IMR-90 (cell line): ENCODE data around the gene HBEGF. TPM values are rescaled to one million over a fixed set of nuclear protein-coding genes. Genes with fewer than 3 reads are reported as not detected.

Source experiments
- ATAC-seq: fragments of 200-7000 bp; cut with Tn5 transposase; 2 replicates; pipeline ENCODE4 v1.9.1; 2020; ENCODE audit warnings: low read depth, mild to moderate bottlenecking, moderate library complexity
- BruUV-seq: library from RNA; stranded (reverse); fragments of 400-500 nt; replicated peaks from 2 replicates; lab custom pipeline; 2021; lab: Mats Ljungman, UMichigan
- CTCF ChIA-PET: fragments of 300-600 bp; formaldehyde crosslinking; extraction: SDS; loops from one replicate; lab custom pipeline; 2021; ENCODE audit warnings: antibody characterized with exemption; lab: Yijun Ruan, JAX
- POLR2A ChIA-PET: fragments of 300-600 bp; sonication (Branson Sonifier 250); formaldehyde crosslinking; loops from one replicate; lab custom pipeline; 2022; ENCODE audit warnings: antibody characterized with exemption; ENCODE audit not compliant: unreplicated experiment; lab: Charles Lee
- DNase-seq: peaks from one replicate; pipeline ENCODE4 v3.0.0; 2013
- H2AFZ ChIP-seq: replicated peaks from 2 replicates; pipeline ENCODE3; 2013; ENCODE audit warnings: low read length, mild to moderate bottlenecking; ENCODE audit not compliant: poor library complexity
- H2AK5ac ChIP-seq: 2 replicates; pipeline ENCODE4 v1.6.1; 2013; ENCODE audit warnings: low read depth, low read length, inconsistent platforms
- H2AK9ac ChIP-seq: replicated peaks from 2 replicates; pipeline ENCODE3; 2013; ENCODE audit warnings: mild to moderate bottlenecking, low read depth, low read length, moderate library complexity; ENCODE audit not compliant: poor library complexity
- H2BK120ac ChIP-seq: 2 replicates; pipeline ENCODE4 v1.6.1; 2013; ENCODE audit warnings: low read depth, low read length, inconsistent platforms
- H2BK15ac ChIP-seq: 3 replicates; pipeline ENCODE4 v1.6.1; 2013; ENCODE audit warnings: low read depth, low read length, inconsistent platforms
- H2BK20ac ChIP-seq: 2 replicates; pipeline ENCODE4 v1.6.1; 2013; ENCODE audit warnings: low read depth, mild to moderate bottlenecking, inconsistent platforms, low read length, moderate library complexity
- H2BK5ac ChIP-seq: 2 replicates; pipeline ENCODE4 v1.6.1; 2013; ENCODE audit warnings: mild to moderate bottlenecking, low read depth, low read length, inconsistent platforms; ENCODE audit not compliant: poor library complexity, severe bottlenecking
- H3K14ac ChIP-seq: replicated peaks from 2 replicates; pipeline ENCODE4 v1.6.1; 2013; ENCODE audit warnings: low read depth, low read length, inconsistent platforms
- H3K18ac ChIP-seq: 2 replicates; pipeline ENCODE4 v1.6.1; 2013; ENCODE audit warnings: low read depth, low read length, control low read depth
- H3K23ac ChIP-seq: 2 replicates; pipeline ENCODE4 v1.6.1; 2013; ENCODE audit warnings: low read depth, low read length, inconsistent platforms
- H3K27ac ChIP-seq: 2 replicates; pipeline ENCODE4 v1.5.1; 2013; ENCODE audit warnings: mild to moderate bottlenecking, control low read depth, low read length; ENCODE audit not compliant: insufficient read depth
- H3K27me3 ChIP-seq: 2 replicates; pipeline ENCODE4 v1.6.1; 2013; ENCODE audit warnings: low read length; ENCODE audit not compliant: control insufficient read depth, insufficient read depth
- H3K36me3 ChIP-seq: 2 replicates; pipeline ENCODE4 v1.6.1; 2013; ENCODE audit warnings: low read length, mixed read lengths; ENCODE audit not compliant: control insufficient read depth, insufficient read depth
- H3K4ac ChIP-seq: 2 replicates; pipeline ENCODE4 v1.6.1; 2013; ENCODE audit warnings: low read depth, low read length, inconsistent platforms
- H3K4me1 ChIP-seq: 2 replicates; pipeline ENCODE4 v1.6.1; 2013; ENCODE audit warnings: low read length, mixed read lengths; ENCODE audit not compliant: control insufficient read depth, insufficient read depth
- H3K4me2 ChIP-seq: 2 replicates; pipeline ENCODE4 v1.6.1; 2013; ENCODE audit warnings: low read depth, mild to moderate bottlenecking, control low read depth, low read length, moderate library complexity
- H3K4me3 ChIP-seq: 2 replicates; pipeline ENCODE4 v1.5.1; 2013; ENCODE audit warnings: low read depth, mild to moderate bottlenecking, control low read depth, low read length, moderate library complexity; ENCODE audit not compliant: insufficient read depth
- H3K56ac ChIP-seq: 2 replicates; pipeline ENCODE4 v1.6.1; 2013; ENCODE audit warnings: low read length, inconsistent platforms; ENCODE audit not compliant: insufficient read depth; ENCODE audit errors: extremely low read depth
- H3K79me1 ChIP-seq, 2 experiments: 2 replicates each; pipeline ENCODE4 v1.6.1; 2013; ENCODE audit warnings: low read length in 2 of 2, inconsistent platforms in 1 of 2, low read depth in 1 of 2
- H3K9ac ChIP-seq: 2 replicates; pipeline ENCODE4 v1.6.1; 2013; ENCODE audit warnings: low read depth, low read length, control low read depth
- H3K9me1 ChIP-seq: 2 replicates; pipeline ENCODE4 v1.6.1; 2013; ENCODE audit warnings: low read length, inconsistent platforms; ENCODE audit not compliant: insufficient read depth
- H3K9me3 ChIP-seq: 2 replicates; pipeline ENCODE4 v1.6.1; 2013; ENCODE audit warnings: low read length; ENCODE audit not compliant: control insufficient read depth, insufficient read depth
- H4K20me1 ChIP-seq: 2 replicates; pipeline ENCODE4 v1.6.1; 2013; ENCODE audit warnings: low read length, inconsistent platforms; ENCODE audit not compliant: insufficient read depth
- H4K5ac ChIP-seq: 2 replicates; pipeline ENCODE4 v1.6.1; 2013; ENCODE audit warnings: mild to moderate bottlenecking, low read depth, low read length, control low read depth
- H4K8ac ChIP-seq, 2 experiments: 2 replicates each; pipeline ENCODE4 v1.6.1; 2013; ENCODE audit warnings: low read depth in 2 of 2, low read length in 2 of 2, control low read depth in 1 of 2, inconsistent platforms in 1 of 2
- H4K91ac ChIP-seq: 2 replicates; pipeline ENCODE4 v1.6.1; 2013; ENCODE audit warnings: low read depth, low read length, inconsistent platforms; ENCODE audit not compliant: insufficient read depth
- CEBPB ChIP-seq: IDR thresholded peaks from 2 replicates; pipeline ENCODE4 v1.6.1; 2012; ENCODE audit warnings: low read depth, low read length, improper control_type of control experiment
- CHD1 ChIP-seq: IDR thresholded peaks from 2 replicates; pipeline ENCODE4 v1.6.1; 2012; ENCODE audit warnings: low read depth, low read length, improper control_type of control experiment
- WGBS, 2 experiments: methylation state at CpG; one replicate each; pipeline versions ENCODE4 v1.1.5 to v1.1.7; 2013; ENCODE audit warnings: missing lambda C conversion rate in 2 of 2; ENCODE audit not compliant: insufficient read length in 1 of 2; ENCODE audit errors: extremely low coverage in 2 of 2; 5-methylcytosine and 5-hydroxymethylcytosine counted together
- dilution Hi-C: fragments of 300-500 bp; cut with HindIII; formaldehyde crosslinking; loops from one replicate; pipeline ENCODE4 v1.14.3; 2018; ENCODE audit warnings: low sequenced_read_pairs; ENCODE audit not compliant: unreplicated experiment
- in situ Hi-C: fragments of 300-500 bp; cut with MboI; formaldehyde crosslinking; loops from 3 replicates; pipeline ENCODE4 v1.14.3; 2019; ENCODE audit warnings: low sequenced_read_pairs, inconsistent platforms, mixed read lengths
- intact Hi-C: fragments of 100-400 bp; cut with micrococcal nuclease; formaldehyde crosslinking; loops from 2 replicates; pipeline ENCODE4 v1.10.0; 2022
- polyA plus RNA-seq, 3 experiments: library from polyadenylated mRNA; depleted of rRNA; stranded (reverse); fragments of >200 nt; gene quantifications; 2 replicates each; pipeline ENCODE4 v1.2.3, GENCODE V29; 2012; ENCODE audit warnings: low replicate concordance in 1 of 3
- total RNA-seq: library from RNA; depleted of rRNA; stranded (reverse); fragments of >200 nt; gene quantifications from 2 replicates; pipeline ENCODE4 v1.2.3, GENCODE V29; 2012

HBEGF gene
- total and polyA plus RNA-seq, 2 of the 4 experiments (the other 2 are of a cell fraction), result 18.8 to 36.1 TPM

GRCh38 chr5:140328036-140328764, 18.2 kb downstream of the HBEGF start:
- Histone ChIP-seq H4K91ac (no peak overlapping the region), H3K9me3 (no peaks in the 10 kb centered on the region), H2AFZ (no peak overlapping the region), H2AK5ac (no peak overlapping the region), H3K14ac (no peak overlapping the region; the same call in 1 of the 2 replicates), H2BK15ac (no peak overlapping the region), H3K27me3 (no peaks in the 10 kb centered on the region), H3K4me3 (no peak overlapping the region), H3K36me3 (peaks cover 4% of the 10 kb centered on the region), H3K4me1 (peaks cover 18% of the 10 kb centered on the region), H3K79me1 (0 out of 4 replicates have a peak, but pooled peaks cover 0 to 5% of the 10 kb centered on the region in 2 experiments), H2BK20ac (no peak overlapping the region), H3K23ac (no peak overlapping the region), H3K18ac (no peak overlapping the region), H2BK120ac (no peak overlapping the region), H4K20me1 (no peaks in the 10 kb centered on the region), H2BK5ac (no peak overlapping the region), H3K9me1 (peaks cover 17% of the 10 kb centered on the region), H3K56ac (no peak overlapping the region), H4K8ac (no peak overlapping the region), H3K9ac (no peak overlapping the region), H2AK9ac (no peak overlapping the region), H4K5ac (no peak overlapping the region), H3K4me2 (peak overlapping the region; percentile 34; the same call in 1 of the 2 replicates), H3K4ac (no peak overlapping the region), H3K27ac (no peak overlapping the region)
- no TSS peak for BruUV-seq
- ATAC-seq (no peak), DNase-seq (no peak)
- ChIA-PET CTCF (interaction anchor here (2.6 to 2.8 kb wide), 2 partner anchors 18 to 83 kb away, joined by 7 to 10 read pairs; partner anchors contain the start of gene HBEGF), POLR2A (interaction anchor here (0.9 kb wide), 1 partner anchor 19 kb away, joined by 3 read pairs; the partner anchor contains the start of gene HBEGF)
- no CpG with 5 or more reads among the region's 8 CpGs for WGBS, 2 experiments
- in situ Hi-C loops (no loop called here), intact Hi-C loops (no loop called here), dilution Hi-C loops (no loop called here)
- no peak for TF ChIP-seq CHD1
- peak; percentile 89 for TF ChIP-seq CEBPB
